ENCODE measurements around the gene BRINP2.

BRINP2 gene

GRCh38 chr1:177223359-177223758, 52.6 kb downstream of the BRINP2 start:
- DNase-seq (ENCODE audit: low read depth in 2 of 2), result no peak

GRCh38 chr1:177227978-177228692, 57.4 kb downstream of the BRINP2 start:
- DNase-seq (ENCODE audit: low read depth in 2 of 2), result no peak

- no peak for DNase-seq (ENCODE audit: low read depth in 2 of 2)
Observed at GRCh38 chr1:177228693-177229065, 57.9 kb downstream of the BRINP2 start.

- no peak for DNase-seq (ENCODE audit: low read depth in 2 of 2)
Observed at GRCh38 chr1:177229781-177230180, 59.0 kb downstream of the BRINP2 start.

- no peak for DNase-seq (ENCODE audit: low read depth in 2 of 2)
Observed at GRCh38 chr1:177230228-177231016, 59.7 kb downstream of the BRINP2 start.

GRCh38 chr1:177235350-177235749, 64.6 kb downstream of the BRINP2 start:
- no peak for DNase-seq (ENCODE audit: low read depth in 2 of 2)

GRCh38 chr1:177236962-177237361, 66.2 kb downstream of the BRINP2 start:
- no peak for DNase-seq (ENCODE audit: low read depth in 2 of 2)

- no peak for DNase-seq (ENCODE audit: low read depth in 2 of 2)
Observed at GRCh38 chr1:177238967-177239366, 68.2 kb downstream of the BRINP2 start.

- no peak for DNase-seq (ENCODE audit: low read depth in 2 of 2)
Observed at GRCh38 chr1:177239792-177240191, 69.0 kb downstream of the BRINP2 start.

- no peak for DNase-seq (ENCODE audit: low read depth in 2 of 2)
Observed at GRCh38 chr1:177243773-177244172, 73.0 kb downstream of the BRINP2 start.

GRCh38 chr1:177246710-177247580, 76.2 kb downstream of the BRINP2 start:
- DNase-seq (ENCODE audit: low read depth in 2 of 2), result no peak

- no peak for DNase-seq (ENCODE audit: low read depth in 2 of 2)
Observed at GRCh38 chr1:177247623-177248176, 76.9 kb downstream of the BRINP2 start.

- DNase-seq (ENCODE audit: low read depth in 2 of 2), result no peak
Observed at GRCh38 chr1:177248258-177248657, 77.5 kb downstream of the BRINP2 start.

GRCh38 chr1:177249231-177249630, 78.5 kb downstream of the BRINP2 start:
- DNase-seq (ENCODE audit: low read depth in 2 of 2), result no peak

- no peak for DNase-seq (ENCODE audit: low read depth in 2 of 2)
Observed at GRCh38 chr1:177252877-177253276, 82.1 kb downstream of the BRINP2 start.

GRCh38 chr1:177255411-177255810, 84.7 kb downstream of the BRINP2 start:
- no peak for DNase-seq (ENCODE audit: low read depth in 2 of 2)

- DNase-seq (ENCODE audit: low read depth in 2 of 2), result no peak
Observed at GRCh38 chr1:177256153-177257075, 85.7 kb downstream of the BRINP2 start.

GRCh38 chr1:177257128-177257527, 86.4 kb downstream of the BRINP2 start:
- DNase-seq (ENCODE audit: low read depth in 2 of 2), result no peak

- no peak for DNase-seq (ENCODE audit: low read depth in 2 of 2)
Observed at GRCh38 chr1:177257576-177257975, 86.8 kb downstream of the BRINP2 start.

GRCh38 chr1:177270863-177271262, 100.1 kb downstream of the BRINP2 start:
- no peak for DNase-seq (ENCODE audit: low read depth in 2 of 2)

- no peak for DNase-seq (ENCODE audit: low read depth in 2 of 2)
Observed at GRCh38 chr1:177273141-177273540, 102.4 kb downstream of the BRINP2 start.

All from activated CD4-positive, alpha-beta T cell treated with anti-CD3 and anti-CD28 coated beads for 24 hours (primary cell).